T-helper 9 cell (primary cell): ENCODE measurements around the gene HAGH.

Experiments used
- DNase-seq: peaks from one replicate; pipeline ENCODE4 v3.0.0-alpha.2; 2020

The HAGH gene

GRCh38 chr16:1772908-1773702 lies 53.5 kb downstream of the HAGH start, which contains the start of gene MRPS34:
Gene MRPS34, minus strand, starts transcription at chr16:1773134. Its CDS starts 15 bp downstream, at chr16:1773119.
- peak; percentile 79 for DNase-seq

GRCh38 chr16:1772362-1772907 lies 54.2 kb downstream of the HAGH start, which contains the start of gene EME2:
Gene EME2, plus strand, starts transcription at chr16:1772810. Its CDS starts 418 bp downstream, at chr16:1773228.
- peak; percentile 37 for DNase-seq

- DNase-seq: no peak
These were observed 54.7 kb downstream of the HAGH start for GRCh38 chr16:1771864-1772361.

- peak; percentile 64 for DNase-seq
These were observed 55.3 kb downstream of the HAGH start, which contains the start of gene NME3 for GRCh38 chr16:1771188-1771863. Gene NME3, minus strand, starts transcription at chr16:1771543. Its CDS starts 9 bp downstream, at chr16:1771534.

- DNase-seq: peak; percentile 43
These were observed 56.1 kb downstream of the HAGH start for GRCh38 chr16:1770328-1771187.

GRCh38 chr16:1769402-1770300 lies 57.0 kb downstream of the HAGH start:
- DNase-seq: no peak

- DNase-seq: no peak
These were observed 57.7 kb downstream of the HAGH start for GRCh38 chr16:1768767-1769401.

- no peak for DNase-seq
These were observed 58.4 kb downstream of the HAGH start for GRCh38 chr16:1768061-1768766.

GRCh38 chr16:1767116-1767994 lies 59.3 kb downstream of the HAGH start:
- no peak for DNase-seq

GRCh38 chr16:1766701-1767100 lies 59.9 kb downstream of the HAGH start:
- no peak for DNase-seq

- no peak for DNase-seq
These were observed 60.4 kb downstream of the HAGH start for GRCh38 chr16:1766231-1766630.

GRCh38 chr16:1765826-1766225 lies 60.8 kb downstream of the HAGH start:
- no peak for DNase-seq

- DNase-seq: no peak
These were observed 61.7 kb downstream of the HAGH start for GRCh38 chr16:1764971-1765370.

- DNase-seq: no peak
These were observed 62.8 kb downstream of the HAGH start for GRCh38 chr16:1763521-1764511.

GRCh38 chr16:1762879-1763520 lies 63.6 kb downstream of the HAGH start:
- no peak for DNase-seq

GRCh38 chr16:1762196-1762878 lies 64.3 kb downstream of the HAGH start:
- no peak for DNase-seq

GRCh38 chr16:1761751-1762150 lies 64.9 kb downstream of the HAGH start:
- no peak for DNase-seq
